Neutrophil (primary cell): ENCODE results near the gene ESPNL.

Experiments
- H3K27ac ChIP-seq: fragments of 200-600 bp; sonication (generic); 2 replicates; pipeline ENCODE4 v1.5.1; 2016; ENCODE audit warnings: mild to moderate bottlenecking, moderate library complexity
- H3K27me3 ChIP-seq: fragments of 200-600 bp; sonication (generic); 2 replicates; pipeline ENCODE4 v1.6.0; 2016; ENCODE audit warnings: mild to moderate bottlenecking
- H3K36me3 ChIP-seq: fragments of 200-600 bp; sonication (generic); 2 replicates; pipeline ENCODE4 v1.5.1; 2017
- H3K4me1 ChIP-seq, 2 experiments: fragments of 200-600 bp in 1 of 2; sonication (generic) in 1 of 2; 1 replicate in 1 of 2; 2 replicates in 1 of 2; pipeline versions ENCODE4 v1.5.1 to v1.6.1; 2013 to 2016; ENCODE audit warnings: low read depth in 1 of 2, low read length in 1 of 2, mild to moderate bottlenecking in 1 of 2, moderate library complexity in 1 of 2; ENCODE audit not compliant: control insufficient read depth in 1 of 2, insufficient read depth in 1 of 2
- H3K4me3 ChIP-seq, 2 experiments: fragments of 200-600 bp in 1 of 2; sonication (generic) in 1 of 2; 1 replicate in 1 of 2; 2 replicates in 1 of 2; pipeline ENCODE4 v1.5.1; 2013 to 2016; ENCODE audit warnings: low read depth in 1 of 2, low read length in 1 of 2, mild to moderate bottlenecking in 1 of 2, moderate library complexity in 1 of 2
- H3K9me3 ChIP-seq: fragments of 200-600 bp; sonication (generic); 2 replicates; pipeline ENCODE4 v1.5.1; 2016
- CTCF ChIP-seq: fragments of 200-600 bp; sonication (generic); IDR thresholded peaks from 2 replicates; pipeline ENCODE4 v1.5.1; 2016; ENCODE audit warnings: antibody characterized with exemption

ESPNL gene

GRCh38 chr2:238155761-238156694 is 55.9 kb downstream of the ESPNL start:
- Histone ChIP-seq H3K4me3 (no peak overlapping the region), H3K36me3 (no peaks in the 10 kb centered on the region), H3K27ac (no peak overlapping the region), H3K9me3 (no peaks in the 10 kb centered on the region), H3K4me1 (peaks cover 2 to 12% of the 10 kb centered on the region in 2 experiments), H3K27me3 (peaks cover 51% of the 10 kb centered on the region)
- no peak for TF ChIP-seq CTCF

- Histone ChIP-seq H3K4me1 (peaks cover 2 to 12% of the 10 kb centered on the region in 2 experiments), H3K27me3 (peaks cover 67% of the 10 kb centered on the region), H3K27ac (no peak overlapping the region), H3K36me3 (no peaks in the 10 kb centered on the region), H3K4me3 (no peak overlapping the region), H3K9me3 (no peaks in the 10 kb centered on the region)
- no peak for TF ChIP-seq CTCF
Observed at GRCh38 chr2:238157506-238158017, 57.4 kb downstream of the ESPNL start.

GRCh38 chr2:238158018-238158508 is 57.9 kb downstream of the ESPNL start:
- H3K36me3 ChIP-seq, result no peaks in the 10 kb centered on the region
- H3K27me3 ChIP-seq, result peaks cover 72% of the 10 kb centered on the region
- H3K4me3 ChIP-seq, result no peak overlapping the region
- H3K27ac ChIP-seq, result no peak overlapping the region
- no peak for TF ChIP-seq CTCF
- H3K9me3 ChIP-seq, result no peaks in the 10 kb centered on the region
- H3K4me1 ChIP-seq, result peaks cover 2 to 12% of the 10 kb centered on the region in 2 experiments

- Histone ChIP-seq H3K36me3 (no peaks in the 10 kb centered on the region), H3K4me3 (peak within 1 kb of the TSS in 1 of 2 experiments; percentile 3), H3K9me3 (no peaks in the 10 kb centered on the region), H3K4me1 (peaks cover 2 to 12% of the 10 kb centered on the region in 2 experiments), H3K27me3 (peaks cover 77% of the 10 kb centered on the region), H3K27ac (no peak within 1 kb of the TSS)
- TF ChIP-seq CTCF, result no peak
Observed at GRCh38 chr2:238158509-238159070, 58.5 kb downstream of the ESPNL start, which contains the start of gene ERFE. Gene ERFE (plus strand): TSS chr2:238158970. CDS start chr2:238159008, 38 bp downstream.

- TF ChIP-seq CTCF, result no peak
- no peaks in the 10 kb centered on the region for H3K9me3 ChIP-seq
- peaks cover 2 to 12% of the 10 kb centered on the region in 2 experiments for H3K4me1 ChIP-seq
- H3K27me3 ChIP-seq, result peaks cover 82% of the 10 kb centered on the region
- H3K27ac ChIP-seq, result no peak overlapping the region
- H3K36me3 ChIP-seq, result no peaks in the 10 kb centered on the region
- H3K4me3 ChIP-seq, result peak overlapping the region in 1 of 2 experiments; percentile 3
Observed at GRCh38 chr2:238159071-238159539, 59.0 kb downstream of the ESPNL start.
